Subcutaneous abdominal adipose tissue (tissue), 5 donors: ENCODE results near the gene NIM1K.
A peak's percentile ranks its signal among the peaks of the same experiment; 100 is the strongest.
"Not testable (repeated sequence)": the region's sequence is repeated elsewhere in the genome, so short reads cannot be mapped to it uniquely, and the experiment has no call there.

Experiments
- H3K27ac ChIP-seq: one replicate; pipeline ENCODE4 v1.7.0; 2013; ENCODE audit warnings: low read depth, mild to moderate bottlenecking, inconsistent platforms, low read length, moderate library complexity
- H3K27me3 ChIP-seq, 5 donors: one replicate each; pipeline ENCODE4 v1.7.0; 2013; ENCODE audit warnings: low read length in 5 of 5, inconsistent platforms in 1 of 5; ENCODE audit not compliant: control insufficient read depth in 5 of 5, insufficient read depth in 4 of 5
- H3K36me3 ChIP-seq, 5 donors: one replicate each; pipeline ENCODE4 v1.7.0; 2013; ENCODE audit warnings: low read length in 5 of 5; ENCODE audit not compliant: control insufficient read depth in 5 of 5, insufficient read depth in 5 of 5
- H3K4me1 ChIP-seq, 5 donors: one replicate each; pipeline ENCODE4 v1.7.0; 2013; ENCODE audit warnings: low read length in 5 of 5, mild to moderate bottlenecking in 3 of 5, moderate library complexity in 1 of 5; ENCODE audit not compliant: control insufficient read depth in 5 of 5, insufficient read depth in 5 of 5
- H3K4me3 ChIP-seq, 5 donors: one replicate each; pipeline ENCODE4 v1.7.0; 2013; ENCODE audit warnings: low read length in 5 of 5, low read depth in 1 of 5
- H3K9ac ChIP-seq, 5 donors: one replicate each; pipeline ENCODE4 v1.7.0; 2013; ENCODE audit warnings: low read length in 5 of 5, mild to moderate bottlenecking in 4 of 5, moderate library complexity in 3 of 5
- H3K9me3 ChIP-seq, 5 donors: one replicate each; pipeline ENCODE4 v1.7.0; 2013; ENCODE audit warnings: low read length in 5 of 5; ENCODE audit not compliant: control insufficient read depth in 5 of 5
- donor health status: healthy.
- donor health status: healthy.
- donor health status: healthy.
- donor health status: healthy.
- donor health status: healthy.

NIM1K gene

GRCh38 chr5:43182421-43182820 is 9.6 kb upstream of the NIM1K start:
- Histone ChIP-seq H3K27me3 (no peaks in the 10 kb centered on the region), H3K27ac (no peak overlapping the region), H3K9me3 (no peaks in the 10 kb centered on the region), H3K4me1 (no peaks in the 10 kb centered on the region), H3K4me3 (no peak overlapping the region), H3K9ac (no peak overlapping the region), H3K36me3 (peaks cover 0 to 4% (median 0%) of the 10 kb centered on the region in 5 donors)

- H3K27me3 ChIP-seq, H3K9me3 ChIP-seq, H3K27ac ChIP-seq, H3K4me1 ChIP-seq, H3K4me3 ChIP-seq, H3K36me3 ChIP-seq, H3K9ac ChIP-seq: not testable (repeated sequence)
These were observed 8.9 kb upstream of the NIM1K start for GRCh38 chr5:43183101-43183500.

- peaks cover 0 to 15% (median 8%) of the 10 kb centered on the region in 5 donors for H3K27me3 ChIP-seq
- peak overlapping the region in 1 of 5 donors; percentile 56 for H3K9ac ChIP-seq
- H3K27ac ChIP-seq, result no peak overlapping the region
- H3K4me1 ChIP-seq, result peaks cover 1 to 27% (median 25%) of the 10 kb centered on the region in 5 donors
- peak overlapping the region in 2 of 5 donors; percentile 44 to 71 for H3K4me3 ChIP-seq
- H3K36me3 ChIP-seq, result no peaks in the 10 kb centered on the region
- H3K9me3 ChIP-seq, result no peaks in the 10 kb centered on the region
These were observed 1.0 kb upstream of the NIM1K start for GRCh38 chr5:43190755-43191603.

- Histone ChIP-seq H3K36me3 (no peaks in the 10 kb centered on the region), H3K27me3 (peaks cover 0 to 15% (median 8%) of the 10 kb centered on the region in 5 donors), H3K9me3 (no peaks in the 10 kb centered on the region), H3K4me3 (peak overlapping the region; percentile 61 to 80 (median 75)), H3K27ac (no peak overlapping the region), H3K9ac (peak overlapping the region in 2 of 5 donors; percentile 56 to 64), H3K4me1 (peaks cover 1 to 27% (median 25%) of the 10 kb centered on the region in 5 donors)
These were observed 644 bp downstream of the NIM1K start for GRCh38 chr5:43192558-43193180.

GRCh38 chr5:43193181-43193893 is 1.3 kb downstream of the NIM1K start:
- Histone ChIP-seq H3K27me3 (peaks cover 0 to 15% (median 8%) of the 10 kb centered on the region in 5 donors), H3K9ac (peak overlapping the region in 1 of 5 donors; percentile 56), H3K9me3 (no peaks in the 10 kb centered on the region), H3K27ac (no peak overlapping the region), H3K4me1 (peaks cover 1 to 27% (median 25%) of the 10 kb centered on the region in 5 donors), H3K36me3 (no peaks in the 10 kb centered on the region), H3K4me3 (peak overlapping the region; percentile 61 to 80 (median 75))

GRCh38 chr5:43193894-43194265 is 1.9 kb downstream of the NIM1K start:
- Histone ChIP-seq H3K9me3 (no peaks in the 10 kb centered on the region), H3K9ac (no peak overlapping the region), H3K36me3 (no peaks in the 10 kb centered on the region), H3K4me3 (peak overlapping the region in 2 of 5 donors; percentile 71 to 75), H3K27me3 (peaks cover 0 to 15% (median 8%) of the 10 kb centered on the region in 5 donors), H3K4me1 (peaks cover 1 to 27% (median 25%) of the 10 kb centered on the region in 5 donors), H3K27ac (no peak overlapping the region)

GRCh38 chr5:43195670-43196265 is 3.7 kb downstream of the NIM1K start:
- no peaks in the 10 kb centered on the region for H3K36me3 ChIP-seq
- H3K9ac ChIP-seq, result no peak overlapping the region
- no peak overlapping the region for H3K27ac ChIP-seq
- H3K4me3 ChIP-seq, result no peak overlapping the region
- H3K9me3 ChIP-seq, result no peaks in the 10 kb centered on the region
- peaks cover 1 to 27% (median 25%) of the 10 kb centered on the region in 5 donors for H3K4me1 ChIP-seq
- peaks cover 0 to 15% (median 8%) of the 10 kb centered on the region in 5 donors for H3K27me3 ChIP-seq

GRCh38 chr5:43197535-43197934 is 5.5 kb downstream of the NIM1K start:
- Histone ChIP-seq H3K27ac (no peak overlapping the region), H3K9me3 (no peaks in the 10 kb centered on the region), H3K4me1 (peaks cover 1 to 14% (median 13%) of the 10 kb centered on the region in 5 donors), H3K4me3 (no peak overlapping the region), H3K36me3 (no peaks in the 10 kb centered on the region), H3K9ac (no peak overlapping the region), H3K27me3 (peaks cover 0 to 6% (median 5%) of the 10 kb centered on the region in 5 donors)

- H3K9me3 ChIP-seq, H3K4me3 ChIP-seq, H3K27me3 ChIP-seq, H3K36me3 ChIP-seq, H3K9ac ChIP-seq, H3K27ac ChIP-seq, H3K4me1 ChIP-seq: not testable (repeated sequence)
These were observed 9.4 kb downstream of the NIM1K start for GRCh38 chr5:43201442-43201841.
